Measurements from ENCODE around the gene ITPR3.

The ITPR3 gene

GRCh38 chr6:33717934-33718455, 96.9 kb downstream of the ITPR3 start:
- no peak for TF ChIP-seq CREB1 (IDR thresholded peaks at IDR 0.05; ENCODE audit: low read depth)
- no peak for TF ChIP-seq YY1 (IDR thresholded peaks at IDR 0.05; ENCODE audit: low read depth)
- TF ChIP-seq TAF1 (IDR thresholded peaks at IDR 0.05; ENCODE audit: low read depth), result no peak
- TF ChIP-seq EP300 (IDR thresholded peaks at IDR 0.05; ENCODE audit: borderline replicate concordance), result no peak
- no peak for TF ChIP-seq TCF12 (IDR thresholded peaks at IDR 0.05; ENCODE audit: low read depth)
- TF ChIP-seq CEBPB (IDR thresholded peaks at IDR 0.05), result no peak
- no peak for TF ChIP-seq FOXM1 (IDR thresholded peaks at IDR 0.05; ENCODE audit: borderline replicate concordance, low read depth)
- TF ChIP-seq RAD21 (IDR thresholded peaks at IDR 0.05; ENCODE audit: low read depth), result no peak
- TF ChIP-seq, protein P1, sequence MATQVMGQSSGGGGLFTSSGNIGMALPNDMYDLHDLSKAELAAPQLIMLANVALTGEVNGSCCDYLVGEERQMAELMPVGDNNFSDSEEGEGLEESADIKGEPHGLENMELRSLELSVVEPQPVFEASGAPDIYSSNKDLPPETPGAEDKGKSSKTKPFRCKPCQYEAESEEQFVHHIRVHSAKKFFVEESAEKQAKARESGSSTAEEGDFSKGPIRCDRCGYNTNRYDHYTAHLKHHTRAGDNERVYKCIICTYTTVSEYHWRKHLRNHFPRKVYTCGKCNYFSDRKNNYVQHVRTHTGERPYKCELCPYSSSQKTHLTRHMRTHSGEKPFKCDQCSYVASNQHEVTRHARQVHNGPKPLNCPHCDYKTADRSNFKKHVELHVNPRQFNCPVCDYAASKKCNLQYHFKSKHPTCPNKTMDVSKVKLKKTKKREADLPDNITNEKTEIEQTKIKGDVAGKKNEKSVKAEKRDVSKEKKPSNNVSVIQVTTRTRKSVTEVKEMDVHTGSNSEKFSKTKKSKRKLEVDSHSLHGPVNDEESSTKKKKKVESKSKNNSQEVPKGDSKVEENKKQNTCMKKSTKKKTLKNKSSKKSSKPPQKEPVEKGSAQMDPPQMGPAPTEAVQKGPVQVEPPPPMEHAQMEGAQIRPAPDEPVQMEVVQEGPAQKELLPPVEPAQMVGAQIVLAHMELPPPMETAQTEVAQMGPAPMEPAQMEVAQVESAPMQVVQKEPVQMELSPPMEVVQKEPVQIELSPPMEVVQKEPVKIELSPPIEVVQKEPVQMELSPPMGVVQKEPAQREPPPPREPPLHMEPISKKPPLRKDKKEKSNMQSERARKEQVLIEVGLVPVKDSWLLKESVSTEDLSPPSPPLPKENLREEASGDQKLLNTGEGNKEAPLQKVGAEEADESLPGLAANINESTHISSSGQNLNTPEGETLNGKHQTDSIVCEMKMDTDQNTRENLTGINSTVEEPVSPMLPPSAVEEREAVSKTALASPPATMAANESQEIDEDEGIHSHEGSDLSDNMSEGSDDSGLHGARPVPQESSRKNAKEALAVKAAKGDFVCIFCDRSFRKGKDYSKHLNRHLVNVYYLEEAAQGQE (IDR thresholded peaks at IDR 0.05; ENCODE audit: low read depth), result no peak
- TF ChIP-seq MAX (IDR thresholded peaks at IDR 0.05), result no peak

DNA sequence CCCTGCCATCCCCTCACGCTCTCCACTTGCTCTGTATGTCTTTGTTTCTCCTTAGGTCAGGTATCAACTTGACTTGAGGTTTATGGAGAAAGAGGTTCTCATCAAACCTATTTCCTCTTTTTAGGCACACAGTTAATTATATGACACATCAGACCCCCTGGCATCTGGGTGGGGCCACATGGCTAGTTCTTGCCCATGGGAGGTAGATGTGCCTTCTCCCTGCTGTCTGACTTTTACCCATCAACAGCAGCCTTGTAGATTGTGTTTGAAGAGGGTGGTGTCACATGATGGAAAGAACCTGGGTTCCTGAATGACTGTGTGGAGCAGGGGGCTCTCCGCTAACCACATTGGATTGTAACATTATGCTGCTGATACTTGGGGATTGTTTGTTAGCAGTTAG, 97.6 kb downstream of the ITPR3 start:
- TF ChIP-seq, protein P1 (IDR thresholded peaks at IDR 0.05; ENCODE audit: low read depth), result no peak
- TF ChIP-seq NFIC (IDR thresholded peaks at IDR 0.05), result no peak

DNA sequence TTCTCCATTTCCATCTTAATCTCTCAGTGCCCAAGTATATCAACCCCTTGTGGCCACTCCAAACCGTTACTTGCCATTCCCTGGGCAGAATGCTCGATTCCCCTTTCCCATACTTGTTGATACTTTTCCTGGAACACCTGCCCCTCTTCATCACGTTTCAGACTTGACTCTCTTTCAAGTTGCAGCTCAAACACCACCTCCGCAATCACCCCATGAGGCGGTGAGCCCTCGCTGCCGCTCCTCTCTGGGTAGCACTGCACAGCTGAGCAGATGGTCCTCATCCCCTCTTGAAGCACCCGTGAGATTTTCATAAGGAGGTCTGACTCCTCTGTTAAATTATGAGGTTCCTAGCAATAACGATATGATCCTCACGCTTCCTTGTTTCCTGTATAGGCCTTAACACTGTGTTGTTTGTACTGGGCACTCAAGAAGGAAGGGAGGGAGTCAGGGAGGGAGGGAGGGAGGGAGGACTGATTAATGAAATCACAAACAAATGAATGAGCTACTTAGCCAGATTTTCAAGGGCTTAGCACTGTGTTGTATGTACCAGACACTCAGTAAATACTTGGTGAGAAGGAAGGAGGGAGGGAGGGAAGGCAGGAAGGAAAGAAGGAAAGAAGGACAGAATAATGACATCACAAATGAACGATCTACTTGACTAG, 98.3 kb downstream of the ITPR3 start:
- TF ChIP-seq TCF12 (IDR thresholded peaks at IDR 0.05; ENCODE audit: low read depth) (no peak), MAX (IDR thresholded peaks at IDR 0.05) (no peak), ZBTB7A (IDR thresholded peaks at IDR 0.05; ENCODE audit: low read depth) (no peak), RAD21 (IDR thresholded peaks at IDR 0.05; ENCODE audit: low read depth) (no peak), FOXM1 (IDR thresholded peaks at IDR 0.05; ENCODE audit: borderline replicate concordance, low read depth) (no peak), CEBPB (IDR thresholded peaks at IDR 0.05) (no peak), EP300 (IDR thresholded peaks at IDR 0.05; ENCODE audit: borderline replicate concordance) (no peak), CREB1 (IDR thresholded peaks at IDR 0.05; ENCODE audit: low read depth) (no peak), EGR1 (IDR thresholded peaks at IDR 0.05) (no peak), YY1 (IDR thresholded peaks at IDR 0.05; ENCODE audit: low read depth) (no peak), TEAD4 (IDR thresholded peaks at IDR 0.05) (no peak), NFIC (IDR thresholded peaks at IDR 0.05) (no peak), TAF1 (IDR thresholded peaks at IDR 0.05; ENCODE audit: low read depth) (no peak)
- TF ChIP-seq, protein P1 (IDR thresholded peaks at IDR 0.05; ENCODE audit: low read depth), result no peak
- TF ChIP-seq, protein P2, sequence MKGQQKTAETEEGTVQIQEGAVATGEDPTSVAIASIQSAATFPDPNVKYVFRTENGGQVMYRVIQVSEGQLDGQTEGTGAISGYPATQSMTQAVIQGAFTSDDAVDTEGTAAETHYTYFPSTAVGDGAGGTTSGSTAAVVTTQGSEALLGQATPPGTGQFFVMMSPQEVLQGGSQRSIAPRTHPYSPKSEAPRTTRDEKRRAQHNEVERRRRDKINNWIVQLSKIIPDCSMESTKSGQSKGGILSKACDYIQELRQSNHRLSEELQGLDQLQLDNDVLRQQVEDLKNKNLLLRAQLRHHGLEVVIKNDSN (IDR thresholded peaks at IDR 0.05), result no peak

GRCh38 chr6:33720998-33721397, 99.9 kb downstream of the ITPR3 start:
- no peak for TF ChIP-seq FOXM1 (IDR thresholded peaks at IDR 0.05; ENCODE audit: borderline replicate concordance, low read depth)
- no peak for TF ChIP-seq EGR1 (IDR thresholded peaks at IDR 0.05)
- TF ChIP-seq, protein P1 (IDR thresholded peaks at IDR 0.05; ENCODE audit: low read depth), result no peak
- TF ChIP-seq ZBTB7A (IDR thresholded peaks at IDR 0.05; ENCODE audit: low read depth), result no peak
- TF ChIP-seq TCF12 (IDR thresholded peaks at IDR 0.05; ENCODE audit: low read depth), result no peak
- no peak for TF ChIP-seq YY1 (IDR thresholded peaks at IDR 0.05; ENCODE audit: low read depth)
- no peak for TF ChIP-seq MAX (IDR thresholded peaks at IDR 0.05)
- TF ChIP-seq TEAD4 (IDR thresholded peaks at IDR 0.05), result no peak
- no peak for TF ChIP-seq RAD21 (IDR thresholded peaks at IDR 0.05; ENCODE audit: low read depth)
- TF ChIP-seq, protein P2 (IDR thresholded peaks at IDR 0.05), result no peak
- no peak for TF ChIP-seq TAF1 (IDR thresholded peaks at IDR 0.05; ENCODE audit: low read depth)
- no peak for TF ChIP-seq CEBPB (IDR thresholded peaks at IDR 0.05)
- no peak for TF ChIP-seq CREB1 (IDR thresholded peaks at IDR 0.05; ENCODE audit: low read depth)
- TF ChIP-seq NFIC (IDR thresholded peaks at IDR 0.05), result no peak
- no peak for TF ChIP-seq EP300 (IDR thresholded peaks at IDR 0.05; ENCODE audit: borderline replicate concordance)

Data from Ishikawa (cell line).